GM12878 (cell line): ENCODE results near the gene ATF6. TPM values are rescaled to one million over a fixed set of nuclear protein-coding genes. Genes with fewer than 3 reads are reported as not detected.
A peak's percentile ranks its signal among the peaks of the same experiment; 100 is the strongest.

Experiments
- ATAC-seq: fragments of 200-7000 bp; cut with Tn5 transposase; 3 replicates; pipeline ENCODE4 v1.9.1; 2020; ENCODE audit warnings: mild to moderate bottlenecking, moderate library complexity
- BruUV-seq: library from RNA; stranded (reverse); fragments of 400-500 nt; replicated peaks from 2 replicates; lab custom pipeline; 2021; lab: Mats Ljungman, UMichigan
- CTCF ChIA-PET: fragments of 300-600 bp; sonication (Branson Sonifier 250); formaldehyde crosslinking; extraction: SDS; loops from one replicate; lab custom pipeline; 2021; ENCODE audit warnings: inconsistent platforms; lab: Yijun Ruan, JAX
- POLR2A ChIA-PET: fragments of 350-600 bp; formaldehyde crosslinking; extraction: SDS; loops from one replicate; lab custom pipeline; 2021; ENCODE audit warnings: inconsistent platforms; lab: Charles Lee
- RAD21 ChIA-PET: fragments of 300-600 bp; sonication (Branson Sonifier 250); formaldehyde crosslinking; loops from one replicate; lab custom pipeline; 2023; ENCODE audit warnings: antibody characterized with exemption; ENCODE audit not compliant: unreplicated experiment; lab: Charles Lee
- SMC1A ChIA-PET: fragments of 300-600 bp; sonication (Branson Sonifier 250); formaldehyde crosslinking; loops from one replicate; lab custom pipeline; 2023; ENCODE audit not compliant: unreplicated experiment, uncharacterized antibody; lab: Charles Lee
- DNase-seq: peaks from one replicate; pipeline ENCODE4 v3.0.0-alpha.2; 2011; ENCODE audit warnings: low read depth, low spot score
- FAIRE-seq: peaks from 3 replicates; lab custom pipeline; 2011; peaks lifted over from hg19 to GRCh38; lab: Jason Lieb, UNC
- H2AFZ ChIP-seq: 2 replicates; pipeline ENCODE4 v1.6.0; 2011; ENCODE audit warnings: low read depth, low read length, control low read depth; ENCODE audit not compliant: control insufficient read depth
- H3K27ac ChIP-seq: 2 replicates; pipeline ENCODE4 v1.5.1; 2011; ENCODE audit warnings: control low read depth; ENCODE audit not compliant: control insufficient read depth, insufficient read depth
- H3K27me3 ChIP-seq, 2 experiments: replicated peaks in 1 of 2; 2 replicates each; pipeline versions ENCODE4 v1.6.0 to v1.6.1; 2011; ENCODE audit warnings: low read length in 1 of 2; ENCODE audit not compliant: control insufficient read depth in 2 of 2, insufficient read depth in 2 of 2
- H3K36me3 ChIP-seq, 2 experiments: 2 replicates each; pipeline ENCODE4 v1.5.1; 2011; ENCODE audit warnings: low read length in 1 of 2; ENCODE audit not compliant: control insufficient read depth in 2 of 2, insufficient read depth in 2 of 2
- H3K4me1 ChIP-seq: 2 replicates; pipeline ENCODE4 v1.6.1; 2011; ENCODE audit warnings: mild to moderate bottlenecking, low read length, moderate library complexity, mixed read lengths; ENCODE audit not compliant: control insufficient read depth, insufficient read depth
- H3K4me2 ChIP-seq: 2 replicates; pipeline ENCODE4 v1.6.0; 2011; ENCODE audit warnings: control low read depth; ENCODE audit not compliant: control insufficient read depth, insufficient read depth
- H3K4me3 ChIP-seq: fragments of 200-600 bp; sonication (generic); 2 replicates; pipeline ENCODE4 v1.5.1; 2016
- H3K79me2 ChIP-seq: 2 replicates; pipeline ENCODE4 v1.6.0; 2011; ENCODE audit warnings: low read length; ENCODE audit not compliant: control insufficient read depth, insufficient read depth
- H3K9ac ChIP-seq: 2 replicates; pipeline ENCODE4 v1.8.0; 2011; ENCODE audit warnings: low read length, control low read depth, mixed read lengths; ENCODE audit not compliant: control insufficient read depth, insufficient read depth
- H3K9me3 ChIP-seq: replicated peaks from 3 replicates; pipeline ENCODE4 v1.5.1; 2011; ENCODE audit warnings: mild to moderate bottlenecking, low read length; ENCODE audit not compliant: control insufficient read depth, insufficient read depth
- H4K20me1 ChIP-seq: 2 replicates; pipeline ENCODE4 v1.6.0; 2011; ENCODE audit not compliant: control insufficient read depth, insufficient read depth
- BMI1 ChIP-seq: fragments of 450-650 bp; IDR thresholded peaks from 2 replicates; pipeline ENCODE4 v1.6.1; 2016; ENCODE audit warnings: mild to moderate bottlenecking, moderate library complexity, borderline replicate concordance
- EZH2 ChIP-seq: IDR thresholded peaks from 2 replicates; pipeline ENCODE4 v1.6.1; 2012; ENCODE audit warnings: low read depth, mild to moderate bottlenecking, control low read depth, inconsistent platforms, low read length, borderline replicate concordance; ENCODE audit not compliant: control insufficient read depth
- FOS ChIP-seq: IDR thresholded peaks from 3 replicates; pipeline ENCODE4 v1.6.1; 2011; ENCODE audit warnings: borderline replicate concordance; ENCODE audit not compliant: insufficient read length; ENCODE audit errors: extremely low read depth
- FOXK2 ChIP-seq: fragments of 450-650 bp; IDR thresholded peaks from 2 replicates; pipeline ENCODE4 v1.6.1; 2017; ENCODE audit warnings: mild to moderate bottlenecking, moderate library complexity
- IRF4 ChIP-seq: IDR thresholded peaks from 2 replicates; pipeline ENCODE4 v1.6.1; 2011; ENCODE audit warnings: low read depth, low read length
- MEF2A ChIP-seq: IDR thresholded peaks from 2 replicates; pipeline ENCODE4 v1.6.1; 2011; ENCODE audit warnings: low read depth, mild to moderate bottlenecking, low read length, moderate library complexity; ENCODE audit not compliant: insufficient read depth
- MTA2 ChIP-seq: fragments of 450-650 bp; IDR thresholded peaks from 2 replicates; pipeline ENCODE4 v1.6.1; 2016; ENCODE audit warnings: low read depth, mild to moderate bottlenecking, moderate library complexity
- MXI1 ChIP-seq: fragments of 150-350 bp; IDR thresholded peaks from 2 replicates; pipeline ENCODE4 v1.6.1; 2011; ENCODE audit warnings: low read depth, mild to moderate bottlenecking, inconsistent platforms, low read length, improper control_type of control experiment
- NFXL1 ChIP-seq: fragments of 450-650 bp; IDR thresholded peaks from 2 replicates; pipeline ENCODE4 v1.6.1; 2017; ENCODE audit warnings: antibody characterized with exemption, mild to moderate bottlenecking, borderline replicate concordance
- NR2C2 ChIP-seq: IDR thresholded peaks from 2 replicates; pipeline ENCODE4 v1.6.1; 2011; ENCODE audit warnings: borderline replicate concordance, low read depth; ENCODE audit not compliant: control insufficient read depth, insufficient read length
- RAD51 ChIP-seq: fragments of 450-650 bp; IDR thresholded peaks from 2 replicates; pipeline ENCODE4 v1.6.1; 2016; ENCODE audit warnings: moderate library complexity, mild to moderate bottlenecking, inconsistent platforms
- RFX5 ChIP-seq: IDR thresholded peaks from 2 replicates; pipeline ENCODE4 v1.6.1; 2011; ENCODE audit warnings: low read depth, low read length, improper control_type of control experiment
- SRF ChIP-seq, 2 experiments: IDR thresholded peaks; 2 replicates each; pipeline ENCODE4 v1.6.1; 2011; ENCODE audit warnings: low read depth in 2 of 2, low read length in 2 of 2, mild to moderate bottlenecking in 1 of 2, moderate library complexity in 1 of 2
- ZBTB33 ChIP-seq: fragments of 450-650 bp; IDR thresholded peaks from 2 replicates; pipeline ENCODE4 v1.6.1; 2017; ENCODE audit warnings: mild to moderate bottlenecking
- ZNF217 ChIP-seq: fragments of 450-650 bp; IDR thresholded peaks from 2 replicates; pipeline ENCODE4 v1.6.1; 2017; ENCODE audit warnings: antibody characterized with exemption, mild to moderate bottlenecking
- ZNF384 ChIP-seq: IDR thresholded peaks from 2 replicates; pipeline ENCODE4 v1.6.1; 2012; ENCODE audit warnings: low read depth, mild to moderate bottlenecking, low read length, improper control_type of control experiment, borderline replicate concordance
- ZZZ3 ChIP-seq: IDR thresholded peaks from 2 replicates; pipeline ENCODE4 v1.6.1; 2011; ENCODE audit warnings: low read depth; ENCODE audit not compliant: control insufficient read depth, insufficient read length
- WGBS: methylation state at CpG from one replicate; pipeline ENCODE4 v1.1.6; 2016; ENCODE audit warnings: low lambda C conversion rate; ENCODE audit not compliant: insufficient replicate concordance, insufficient coverage; ENCODE audit errors: missing lambda C conversion rate; 5-methylcytosine and 5-hydroxymethylcytosine counted together
- in situ Hi-C: fragments of 300-500 bp; cut with MboI; formaldehyde crosslinking; loops from 9 replicates; pipeline ENCODE4 v1.14.3; 2018; ENCODE audit warnings: mixed read lengths
- intact Hi-C: fragments of 100-400 bp; cut with micrococcal nuclease; formaldehyde crosslinking; loops from one replicate; pipeline ENCODE4 v1.14.2; 2022; ENCODE audit not compliant: unreplicated experiment
- polyA plus RNA-seq, 11 experiments: library from polyadenylated mRNA; depleted of rRNA in 4 of 11; unstranded in 6 of 11; stranded (reverse) in 5 of 11; fragments of >200 nt; fragmentation: Nextera tagmentation in 4 of 11; fragmentation: Illumina TruSeq in 1 of 11; extraction: Ambion mirVana in 4 of 11; extraction: Trizol in 1 of 11; gene quantifications; 1 replicate in 1 of 11; 2 replicates in 10 of 11; pipeline versions ENCODE4 v1.2.1 to v1.2.3, GENCODE V29; 2011 to 2016; ENCODE audit warnings: inconsistent platforms in 2 of 11, missing spikeins in 2 of 11, low read depth in 1 of 11
- total RNA-seq, 4 experiments: library from RNA; depleted of rRNA in 3 of 4; stranded (reverse); fragments of >200 nt in 3 of 4; fragmentation: Illumina TruSeq in 1 of 4; extraction: Trizol in 1 of 4; gene quantifications; 2 replicates each; pipeline versions ENCODE4 v1.2.1 to v1.2.3, GENCODE V29; 2013 to 2021
- TF ChIP-seq, protein P1 (sequence below): fragments of 450-650 bp; IDR thresholded peaks from 2 replicates; pipeline ENCODE4 v1.6.1; 2016; ENCODE audit warnings: mild to moderate bottlenecking

The ATF6 gene
- total and polyA plus RNA-seq, 10 of the 15 experiments (the other 5 are each of a cell fraction or from before 2014, with no cell fraction given): 7.8 to 24.3 (median 14.7) TPM

- TF ChIP-seq NR2C2 (no peak), BMI1 (no peak), NFXL1 (no peak), SRF (IDR thresholded peaks at IDR 0.05; ENCODE audit: low read depth in 2 of 2, low read length in 2 of 2) (no peak), RFX5 (no peak), ZBTB33 (no peak), MXI1 (no peak), FOS (no peak)
- TF ChIP-seq, protein P1, sequence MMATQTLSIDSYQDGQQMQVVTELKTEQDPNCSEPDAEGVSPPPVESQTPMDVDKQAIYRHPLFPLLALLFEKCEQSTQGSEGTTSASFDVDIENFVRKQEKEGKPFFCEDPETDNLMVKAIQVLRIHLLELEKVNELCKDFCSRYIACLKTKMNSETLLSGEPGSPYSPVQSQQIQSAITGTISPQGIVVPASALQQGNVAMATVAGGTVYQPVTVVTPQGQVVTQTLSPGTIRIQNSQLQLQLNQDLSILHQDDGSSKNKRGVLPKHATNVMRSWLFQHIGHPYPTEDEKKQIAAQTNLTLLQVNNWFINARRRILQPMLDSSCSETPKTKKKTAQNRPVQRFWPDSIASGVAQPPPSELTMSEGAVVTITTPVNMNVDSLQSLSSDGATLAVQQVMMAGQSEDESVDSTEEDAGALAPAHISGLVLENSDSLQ: no peak
- TF ChIP-seq, all 136 proteins: peak for 0
These were observed 11.1 kb downstream of the ATF6 start (continued) for GRCh38 chr1:161777261-161777660.

DNA sequence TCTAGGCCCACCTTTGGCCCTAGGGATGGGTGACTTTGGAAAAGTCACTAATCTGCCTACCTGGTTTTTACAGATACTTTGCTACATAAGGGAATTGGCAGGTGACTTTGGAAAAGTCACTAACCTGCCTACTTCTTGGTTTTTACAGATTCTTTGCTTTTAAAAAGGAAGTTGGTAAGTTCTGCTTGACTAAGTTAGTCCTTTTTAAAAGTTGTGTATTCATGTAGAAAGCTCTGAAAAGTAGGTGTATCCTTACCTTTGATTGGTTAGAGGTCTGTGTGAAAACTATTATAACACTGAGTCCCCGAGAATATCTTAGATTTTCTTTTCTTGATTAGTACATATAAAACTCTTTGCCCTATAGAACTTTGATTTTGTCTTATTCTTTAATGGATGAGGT, 12.4 kb downstream of the ATF6 start:
- peaks cover 3 to 9% of the 10 kb centered on the region in 2 experiments for H3K36me3 ChIP-seq
- intact Hi-C loops: no loop called here
- H3K27ac ChIP-seq: no peak overlapping the region; the same call in 1 of the 2 replicates
- FAIRE-seq: no peak
- H3K4me1 ChIP-seq: peaks cover 43% of the 10 kb centered on the region
- 0% methylated on average over 1 of the region's 1 CpG for WGBS
- RAD21 ChIA-PET: interaction anchor here (1.0 kb wide), 1 partner anchor 259 kb away, joined by 3 read pairs; no protein-coding TSS in a partner anchor
- no peaks in the 10 kb centered on the region for H3K9me3 ChIP-seq
- TF ChIP-seq MEF2A (no peak), EZH2 (no peak), ZNF217 (no peak), ZZZ3 (no peak), IRF4 (no peak), FOXK2 (no peak), ZNF384 (no peak), MTA2 (no peak), RAD51 (no peak), BMI1 (no peak)
- TF ChIP-seq, all 136 proteins: peak for 0
- no peak for DNase-seq
- H3K9ac ChIP-seq: no peak overlapping the region
- no TSS peak for BruUV-seq
- peak; percentile 29; the same call in 2 of the 3 replicates for ATAC-seq
- POLR2A ChIA-PET: interaction anchor here (1.0 kb wide), 1 partner anchor 71 kb away, joined by 3 read pairs; no protein-coding TSS in a partner anchor
- H3K4me2 ChIP-seq: peak overlapping the region; percentile 59
- SMC1A ChIA-PET: no interaction called here
- H2AFZ ChIP-seq: no peak overlapping the region
- in situ Hi-C loops: no loop called here
- H3K4me3 ChIP-seq: 0 out of 2 replicates have a peak overlapping the region, but pooled peaks have one; percentile 2
- H3K79me2 ChIP-seq: peaks cover 65% of the 10 kb centered on the region
- no peaks in the 10 kb centered on the region for H4K20me1 ChIP-seq
- CTCF ChIA-PET: interaction anchor here (0.8 kb wide), 1 partner anchor 13 kb away, joined by 3 read pairs; no protein-coding TSS in a partner anchor
- H3K27me3 ChIP-seq: no peaks in the 10 kb centered on the region
